GM21423 (cell line): ENCODE data around the gene SAMD4A.

Source experiments
- ATAC-seq: cut with Tn5 transposase; IDR thresholded peaks from one replicate; pipeline ENCODE4 v1.9.1; 2021; ENCODE audit warnings: mild to moderate bottlenecking, moderate library complexity; ENCODE audit not compliant: unreplicated experiment

SAMD4A gene

GRCh38 chr14:54815016-54815415 lies 248.1 kb downstream of the SAMD4A start:
- ATAC-seq, result no peak

GRCh38 chr14:54815515-54815914 lies 248.6 kb downstream of the SAMD4A start:
- ATAC-seq, result no peak

- no peak for ATAC-seq
Measured at GRCh38 chr14:54816450-54816849, 249.5 kb downstream of the SAMD4A start.

- no peak for ATAC-seq
Measured at GRCh38 chr14:54817506-54817905, 250.6 kb downstream of the SAMD4A start.

- ATAC-seq, result no peak
Measured at GRCh38 chr14:54818201-54819133, 251.5 kb downstream of the SAMD4A start.

GRCh38 chr14:54822685-54823084 lies 255.8 kb downstream of the SAMD4A start:
- ATAC-seq, result no peak

- no peak for ATAC-seq
Measured at GRCh38 chr14:54823757-54824549, 257.0 kb downstream of the SAMD4A start.

- no peak for ATAC-seq
Measured at GRCh38 chr14:54828037-54828436, 261.1 kb downstream of the SAMD4A start.

- ATAC-seq, result no peak
Measured at GRCh38 chr14:54829486-54830224, 262.7 kb downstream of the SAMD4A start.

GRCh38 chr14:54830650-54831049 lies 263.7 kb downstream of the SAMD4A start:
- no peak for ATAC-seq

- ATAC-seq, result no peak
Measured at GRCh38 chr14:54834081-54834480, 267.2 kb downstream of the SAMD4A start.

GRCh38 chr14:54834727-54835126 lies 267.8 kb downstream of the SAMD4A start:
- ATAC-seq, result no peak

GRCh38 chr14:54836231-54836630 lies 269.3 kb downstream of the SAMD4A start:
- no peak for ATAC-seq

GRCh38 chr14:54837508-54838149 lies 270.7 kb downstream of the SAMD4A start:
- no peak for ATAC-seq

GRCh38 chr14:54838931-54839512 lies 272.1 kb downstream of the SAMD4A start:
- no peak for ATAC-seq

GRCh38 chr14:54839701-54840119 lies 272.8 kb downstream of the SAMD4A start:
- no peak for ATAC-seq

GRCh38 chr14:54840336-54840735 lies 273.4 kb downstream of the SAMD4A start:
- ATAC-seq, result no peak

- ATAC-seq, result no peak
Measured at GRCh38 chr14:54840798-54841197, 273.9 kb downstream of the SAMD4A start.
